Stimulated activated CD8-positive, alpha-beta memory T cell treated with anti-CD3 and anti-CD28 coated beads, Interleukin-4, amount 100 ng/mL, for 1 hour (primary cell): ENCODE measurements around the gene OSBPL2.

Experiments used
- DNase-seq, 2 donors: peaks; one replicate each; pipeline ENCODE4 v3.0.0-alpha.2; 2020; ENCODE audit warnings: low read depth in 2 of 2, low spot score in 1 of 2

OSBPL2 gene

DNA sequence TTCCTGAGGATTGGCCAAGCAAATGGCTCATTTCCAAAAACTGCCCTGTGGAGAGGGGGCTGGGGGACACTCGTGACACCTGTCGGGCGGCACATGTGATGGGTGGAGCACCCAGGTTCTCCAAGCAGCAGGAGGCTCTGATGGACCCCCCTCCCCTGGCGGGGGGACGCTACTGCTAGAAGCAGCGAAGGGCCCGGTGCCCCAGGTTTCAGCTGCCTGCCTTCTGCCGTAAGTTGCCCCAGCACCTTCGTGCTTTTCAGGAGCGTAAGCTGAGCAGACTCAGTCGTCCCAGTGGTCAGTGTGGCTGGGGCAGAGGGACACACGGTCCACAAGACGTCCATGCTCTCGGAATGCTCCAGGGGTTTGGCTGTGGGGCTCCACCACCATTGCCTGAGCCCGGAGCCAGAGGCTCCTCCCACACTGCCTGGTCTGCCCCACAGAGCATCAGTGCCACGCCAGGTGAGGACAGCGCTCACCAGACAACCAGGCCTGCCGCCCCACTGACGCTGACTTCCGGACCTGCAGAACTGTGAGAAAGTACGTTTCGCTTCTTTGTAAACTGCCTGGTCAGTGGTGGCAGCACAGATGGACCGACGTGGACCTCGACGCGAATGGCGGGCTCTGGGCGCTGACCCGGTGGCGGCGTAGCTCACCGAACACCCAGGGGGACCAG lies 60.4 kb downstream of the OSBPL2 start:
- no peak for DNase-seq

DNA sequence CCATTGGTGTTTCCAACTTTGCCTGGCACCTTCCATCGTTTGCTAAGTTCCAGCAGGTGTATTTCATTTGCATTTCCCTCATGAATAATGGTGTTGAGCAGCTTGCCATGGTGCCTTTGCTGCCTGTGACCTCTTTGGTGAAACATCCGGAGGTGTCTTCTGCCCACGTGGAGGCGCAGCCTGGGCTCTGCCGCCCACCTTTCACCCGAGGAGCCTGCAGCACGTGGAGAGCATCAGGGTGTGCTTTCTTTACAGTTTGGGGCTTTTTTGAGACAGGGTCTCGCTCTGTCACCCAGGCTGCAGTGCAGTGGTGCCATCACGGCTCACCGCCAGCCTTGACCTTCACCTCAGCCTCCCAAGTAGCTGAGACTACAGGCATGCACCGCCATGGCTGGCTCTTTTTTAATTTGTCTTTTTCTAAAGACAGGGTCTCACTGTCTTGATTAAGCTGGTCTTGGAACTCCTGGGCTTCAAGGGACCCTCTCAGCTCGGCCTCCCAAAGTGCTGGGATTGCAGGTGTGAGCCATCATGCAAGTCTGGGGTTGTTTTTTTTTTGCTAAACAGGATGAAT lies 61.4 kb downstream of the OSBPL2 start:
- no peak for DNase-seq

DNA sequence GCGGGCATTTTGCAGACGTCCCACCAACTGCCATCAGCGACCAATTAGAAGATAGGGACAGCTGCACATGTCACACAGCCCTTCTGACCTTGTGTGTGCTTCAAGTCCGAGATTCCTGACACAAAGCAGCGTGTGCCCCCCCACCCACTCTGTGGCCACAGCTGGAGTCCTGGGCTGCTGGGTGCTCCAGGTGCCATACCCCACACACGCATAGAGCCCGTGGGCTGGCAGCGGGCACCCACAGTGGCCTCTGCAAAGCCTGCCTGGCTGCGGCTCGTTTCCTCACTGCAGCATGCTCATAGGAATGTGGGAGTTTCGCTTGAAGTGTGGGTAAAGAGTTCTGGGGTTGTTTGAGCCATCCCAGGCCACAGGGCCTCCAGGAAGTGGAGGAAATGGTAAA lies 62.0 kb downstream of the OSBPL2 start:
- DNase-seq: no peak

DNA sequence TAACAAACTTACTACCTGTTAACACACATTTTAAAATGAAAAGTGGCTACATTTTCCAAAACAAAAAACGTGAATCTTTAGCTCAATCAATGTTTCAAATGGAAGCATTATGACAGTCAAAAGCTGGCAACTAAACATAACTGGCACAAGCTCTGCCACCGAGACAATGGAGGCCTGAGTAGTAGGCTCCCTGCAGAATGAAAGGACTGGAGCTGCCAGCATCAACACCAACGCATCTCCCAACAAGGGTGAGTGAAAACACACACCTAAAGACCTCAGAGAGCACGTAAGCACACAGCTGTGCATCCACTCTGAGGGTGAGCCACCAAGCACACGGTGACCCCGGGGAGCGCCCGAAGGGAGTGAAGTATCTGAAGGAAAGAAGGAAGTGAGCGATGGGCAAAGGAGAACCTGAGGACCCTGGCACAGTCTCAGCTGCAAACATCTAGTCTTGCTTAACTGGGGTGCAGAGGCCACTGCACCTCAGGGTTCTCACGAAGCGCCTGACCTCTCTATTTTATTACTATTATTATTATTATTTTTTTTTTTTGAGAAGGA lies 62.9 kb downstream of the OSBPL2 start:
- no peak for DNase-seq

DNA sequence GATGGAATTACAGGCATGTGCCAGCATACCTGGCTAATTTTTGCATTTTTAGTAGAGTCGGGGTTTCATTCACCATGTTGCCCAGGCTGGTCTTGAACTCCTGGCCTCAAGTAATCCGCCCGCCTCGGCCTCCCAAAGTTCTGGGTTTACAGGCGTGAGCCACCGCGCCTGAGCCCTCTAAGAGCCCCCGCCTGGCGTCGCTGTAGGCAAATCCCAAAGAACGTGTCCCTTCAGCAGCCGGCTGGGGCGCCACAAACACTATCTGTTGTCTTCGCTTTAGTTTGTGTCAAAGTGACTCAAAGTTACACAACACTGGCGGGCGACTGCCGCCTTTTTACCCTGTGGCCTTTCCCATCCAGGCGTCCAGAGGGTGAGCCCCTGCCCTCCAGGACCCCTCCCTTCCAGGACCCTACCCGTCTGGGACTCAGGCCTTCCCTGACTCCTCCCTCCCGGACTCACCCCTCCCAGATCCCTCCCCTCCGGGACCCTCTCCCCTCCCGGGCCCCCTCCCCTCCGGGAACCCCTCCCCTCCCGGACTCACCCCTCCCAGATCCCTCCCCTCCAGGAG lies 63.5 kb downstream of the OSBPL2 start:
- DNase-seq: peak; percentile 47 to 67

DNA sequence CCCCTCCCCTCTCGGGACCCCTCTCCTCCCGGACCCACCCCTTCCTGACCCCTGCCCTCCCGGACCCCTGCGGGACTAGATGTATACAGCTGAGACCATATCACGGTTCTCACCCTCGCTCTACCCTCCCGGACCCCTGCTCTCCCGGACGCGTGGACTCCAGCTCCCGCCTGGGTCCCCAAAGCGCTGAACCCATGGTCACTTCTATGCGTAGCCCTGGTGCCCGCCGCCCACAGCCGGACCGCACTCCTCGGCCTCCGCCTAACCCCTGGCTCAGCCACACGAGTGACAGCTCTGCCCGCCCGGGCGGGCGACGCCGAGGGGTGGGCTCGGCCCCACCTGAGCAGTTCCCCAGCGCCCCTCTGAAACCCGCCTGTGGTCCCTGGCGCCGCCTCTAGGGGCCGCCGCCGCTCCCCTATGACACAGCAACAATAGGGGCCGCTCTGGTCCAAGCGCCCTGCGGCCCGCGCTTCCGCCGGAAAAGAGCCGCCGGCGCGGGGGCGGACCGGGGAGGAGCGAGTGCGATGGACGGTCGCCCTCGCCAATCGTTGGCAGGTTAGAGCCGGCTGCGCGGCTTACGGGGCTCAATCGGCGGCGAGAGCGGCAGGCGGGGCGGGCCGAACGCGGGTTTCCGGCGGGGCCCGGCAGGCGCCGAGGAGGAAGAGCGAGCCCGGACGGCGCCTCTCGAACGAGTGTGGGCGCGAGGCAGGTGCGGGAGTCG lies 64.2 kb downstream of the OSBPL2 start, which contains the start of gene ADRM1:
TSS of gene ADRM1 (plus strand) at position 657 of the 721 bp plus-strand sequence. CDS start 572 bp downstream, outside the sequence.
- DNase-seq: peak; percentile 88 to 92

DNA sequence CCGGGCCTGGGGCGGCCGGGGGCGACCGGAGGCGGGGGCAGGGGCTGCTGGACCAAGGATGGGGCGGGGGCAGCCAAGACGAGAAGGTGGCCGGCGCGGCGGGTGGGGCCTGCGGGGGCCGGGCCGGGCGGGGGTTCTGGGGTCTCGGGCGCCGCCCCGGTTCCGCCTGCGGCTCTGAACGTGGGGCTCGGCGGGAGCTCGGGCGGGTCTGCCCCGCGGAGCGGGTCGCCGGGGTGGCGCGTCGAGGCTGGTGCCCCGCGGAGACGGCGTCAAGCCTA lies 64.7 kb downstream of the OSBPL2 start:
- no peak for DNase-seq

DNA sequence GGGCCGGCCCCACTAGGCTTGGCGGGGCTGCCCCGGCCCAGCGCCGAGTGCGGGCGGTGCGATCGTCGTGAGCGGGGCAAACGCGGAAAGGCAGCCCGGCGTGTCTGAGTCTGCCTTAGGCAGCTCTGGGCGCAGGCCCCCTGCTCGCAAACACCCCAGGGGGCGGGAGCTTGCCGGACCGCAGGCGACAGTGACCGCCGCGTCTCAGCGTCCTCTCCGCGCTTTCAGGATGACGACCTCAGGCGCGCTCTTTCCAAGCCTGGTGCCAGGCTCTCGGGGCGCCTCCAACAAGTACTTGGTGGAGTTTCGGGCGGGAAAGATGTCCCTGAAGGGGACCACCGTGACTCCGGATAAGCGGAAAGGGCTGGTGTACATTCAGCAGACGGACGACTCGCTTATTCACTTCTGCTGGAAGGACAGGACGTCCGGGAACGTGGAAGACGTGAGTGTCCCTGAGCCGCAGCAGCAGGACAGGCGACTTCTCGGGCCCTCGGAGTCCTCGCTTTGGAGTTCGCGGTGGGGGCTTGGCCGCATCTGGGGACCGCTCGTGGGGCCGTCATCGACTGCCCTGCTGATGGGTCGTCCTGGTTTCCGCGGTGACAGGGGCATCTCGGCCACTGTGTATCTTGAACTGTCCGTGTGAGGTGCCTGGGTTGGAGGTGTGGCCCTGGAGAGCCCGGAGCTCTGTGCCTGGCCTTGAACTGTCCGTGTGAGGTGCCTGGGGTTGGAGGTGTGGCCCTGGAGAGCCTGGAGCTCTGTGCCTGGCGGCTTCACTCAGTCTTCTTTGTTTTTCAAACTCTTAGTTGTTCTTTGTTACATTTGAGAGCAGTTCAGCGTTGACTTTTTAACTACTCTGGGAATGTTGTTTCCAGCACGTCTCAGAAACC lies 65.3 kb downstream of the OSBPL2 start:
- no peak for DNase-seq

DNA sequence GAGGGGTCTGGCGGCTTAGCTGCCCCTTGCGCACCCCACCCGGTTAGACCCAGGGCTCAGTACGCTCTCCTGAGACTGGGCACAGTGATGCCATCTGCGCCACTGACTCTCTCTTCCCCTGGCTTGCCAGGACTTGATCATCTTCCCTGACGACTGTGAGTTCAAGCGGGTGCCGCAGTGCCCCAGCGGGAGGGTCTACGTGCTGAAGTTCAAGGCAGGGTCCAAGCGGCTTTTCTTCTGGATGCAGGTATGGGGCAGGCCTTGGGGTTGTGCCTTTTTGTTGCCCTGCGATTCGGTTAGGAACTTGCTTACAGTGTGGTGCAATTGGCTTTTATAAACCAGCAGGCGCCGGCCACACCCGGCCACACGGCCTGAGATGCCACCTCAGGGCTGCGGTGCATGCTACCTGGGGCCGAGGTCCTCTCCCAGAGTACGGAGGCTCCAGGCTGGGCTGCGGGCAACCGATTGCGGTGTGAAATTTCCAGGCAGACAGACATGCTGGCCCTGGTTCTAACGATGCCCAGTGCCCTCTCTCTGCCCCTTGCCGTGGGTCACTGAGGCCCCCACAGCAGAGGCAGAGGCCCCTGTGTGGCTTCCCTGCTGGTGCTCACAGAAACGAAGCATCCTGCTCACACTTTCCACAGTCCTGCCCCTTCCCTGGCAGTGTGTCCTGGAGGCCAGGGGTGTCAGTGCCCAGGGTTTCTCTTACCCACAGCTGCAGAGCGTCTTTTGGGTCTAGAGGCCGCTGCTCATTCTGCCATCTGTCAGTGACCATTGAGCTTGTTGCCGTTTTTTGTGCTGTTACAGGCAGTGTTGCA lies 66.2 kb downstream of the OSBPL2 start:
- DNase-seq: no peak

DNA sequence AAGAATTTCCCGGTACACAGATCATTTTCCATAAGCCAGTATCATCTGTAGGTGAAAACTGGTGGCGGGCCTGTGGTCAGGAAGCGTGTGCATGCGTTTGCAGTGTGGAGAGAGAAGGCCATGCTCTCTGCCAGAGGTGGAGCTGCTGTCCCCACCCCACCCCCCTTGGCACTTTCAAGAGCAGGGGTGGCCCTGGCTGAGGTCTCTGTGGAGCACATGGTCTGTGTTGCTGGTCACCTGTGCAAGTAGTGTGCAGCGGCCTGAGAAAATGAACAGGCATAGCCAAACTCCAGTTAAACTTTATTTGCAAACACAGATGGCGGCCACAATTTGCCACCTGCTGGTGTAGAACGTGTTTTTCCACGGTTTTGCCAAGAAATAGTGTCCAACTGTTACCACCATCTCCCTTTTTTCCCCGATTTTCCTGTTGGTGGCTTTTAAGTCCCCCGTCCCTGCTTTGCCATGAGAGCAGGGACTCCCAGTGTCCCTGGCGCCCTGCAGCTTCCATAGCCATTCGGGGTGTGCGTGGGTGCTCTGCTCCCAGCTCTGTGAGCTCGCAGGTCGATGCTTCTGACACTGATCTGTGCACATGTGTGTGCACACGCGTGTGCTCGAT lies 66.9 kb downstream of the OSBPL2 start:
- no peak for DNase-seq

DNA sequence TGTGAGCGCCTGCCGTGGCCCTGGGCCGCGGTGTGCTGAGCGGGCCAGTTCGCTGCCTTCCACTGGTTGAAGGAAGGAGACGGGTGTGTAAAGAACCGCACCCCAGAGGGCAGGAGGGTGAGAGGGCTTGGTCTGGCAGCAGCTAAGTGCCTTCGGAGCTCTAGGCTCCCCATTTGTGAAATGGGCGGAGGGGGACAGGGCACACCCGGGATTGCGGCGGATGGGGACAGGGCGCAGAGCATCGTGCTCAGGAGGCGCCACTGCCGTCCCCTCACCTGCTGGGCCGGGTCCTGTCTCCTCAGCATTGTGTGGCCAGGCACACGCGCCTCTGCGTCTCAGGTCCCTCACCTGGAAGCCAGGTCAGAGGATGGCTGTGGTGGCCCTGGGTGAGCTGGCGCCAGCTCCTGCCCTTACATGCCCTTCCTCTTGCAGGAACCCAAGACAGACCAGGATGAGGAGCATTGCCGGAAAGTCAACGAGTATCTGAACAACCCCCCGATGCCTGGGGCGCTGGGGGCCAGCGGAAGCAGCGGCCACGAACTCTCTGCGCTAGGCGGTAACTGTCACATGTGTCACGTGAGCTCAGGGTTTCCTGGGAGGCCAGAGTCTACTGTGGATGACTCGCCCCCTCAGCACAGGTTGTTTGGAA lies 67.6 kb downstream of the OSBPL2 start:
- no peak for DNase-seq

DNA sequence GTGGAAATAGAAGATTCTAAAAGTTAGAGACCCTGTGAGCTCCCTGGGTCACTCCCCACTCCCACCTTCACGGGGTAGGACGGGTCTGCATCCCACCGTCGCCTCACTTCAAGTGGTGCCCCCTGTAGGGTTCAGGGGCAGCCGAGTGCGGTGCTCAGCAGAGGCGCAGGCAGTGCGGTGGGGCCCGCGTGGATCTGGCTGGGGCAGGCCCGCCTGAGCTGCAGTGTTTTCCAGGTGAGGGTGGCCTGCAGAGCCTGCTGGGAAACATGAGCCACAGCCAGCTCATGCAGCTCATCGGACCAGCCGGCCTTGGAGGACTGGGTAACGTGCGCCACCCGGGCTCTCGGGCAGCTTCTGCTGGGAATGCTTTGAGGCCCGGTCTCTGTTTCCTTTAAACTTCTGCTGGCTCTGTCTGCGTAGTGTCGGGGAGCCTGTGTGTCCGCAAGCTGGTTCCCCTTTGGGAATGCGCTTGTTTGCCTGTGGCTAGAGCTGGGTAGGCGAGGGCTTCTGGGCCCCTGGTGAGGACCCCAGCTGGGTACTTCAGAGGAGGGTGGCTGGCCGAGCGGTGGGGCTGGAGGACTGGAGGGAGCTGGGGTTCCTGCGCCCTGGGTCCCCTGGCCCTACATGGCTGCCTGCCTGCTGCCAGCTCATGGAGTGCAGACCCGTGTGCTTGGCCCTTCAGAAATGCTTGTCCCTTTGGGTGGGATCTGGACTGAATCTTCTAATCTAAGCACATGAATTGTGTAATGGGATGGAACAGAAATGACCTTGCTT lies 68.3 kb downstream of the OSBPL2 start:
- no peak for DNase-seq

DNA sequence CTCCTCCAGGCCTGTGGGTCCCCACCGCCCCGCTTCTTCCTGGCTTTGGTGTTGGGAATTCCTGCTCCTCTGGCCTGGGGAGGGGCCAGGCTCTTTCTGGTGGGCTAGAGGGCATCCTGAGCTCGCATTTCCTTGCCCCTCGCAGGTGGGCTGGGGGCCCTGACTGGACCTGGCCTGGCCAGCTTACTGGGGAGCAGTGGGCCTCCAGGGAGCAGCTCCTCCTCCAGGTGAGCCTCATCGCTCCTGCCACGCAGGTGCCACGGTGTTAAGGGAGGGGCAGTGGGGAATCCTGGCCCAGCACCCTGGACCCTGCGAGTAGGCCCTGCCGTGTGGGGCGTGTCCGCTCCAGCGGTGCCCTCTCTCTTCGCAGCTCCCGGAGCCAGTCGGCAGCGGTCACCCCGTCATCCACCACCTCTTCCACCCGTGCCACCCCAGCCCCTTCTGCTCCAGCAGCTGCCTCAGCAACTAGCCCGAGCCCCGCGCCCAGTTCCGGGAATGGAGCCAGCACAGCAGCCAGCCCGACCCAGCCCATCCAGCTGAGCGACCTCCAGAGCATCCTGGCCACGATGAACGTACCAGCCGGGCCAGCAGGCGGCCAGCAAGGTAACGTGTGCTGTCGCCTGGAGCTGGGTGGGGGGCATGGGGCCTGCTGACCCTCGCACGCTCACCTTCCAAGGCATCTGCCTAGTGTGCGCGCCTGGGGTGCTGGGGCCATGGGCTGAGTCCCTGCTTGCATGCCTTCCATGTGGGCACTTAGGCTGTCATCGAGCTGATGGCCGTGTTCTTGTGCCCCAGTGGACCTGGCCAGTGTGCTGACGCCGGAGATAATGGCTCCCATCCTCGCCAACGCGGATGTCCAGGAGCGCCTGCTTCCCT lies 69.1 kb downstream of the OSBPL2 start:
- DNase-seq: no peak

DNA sequence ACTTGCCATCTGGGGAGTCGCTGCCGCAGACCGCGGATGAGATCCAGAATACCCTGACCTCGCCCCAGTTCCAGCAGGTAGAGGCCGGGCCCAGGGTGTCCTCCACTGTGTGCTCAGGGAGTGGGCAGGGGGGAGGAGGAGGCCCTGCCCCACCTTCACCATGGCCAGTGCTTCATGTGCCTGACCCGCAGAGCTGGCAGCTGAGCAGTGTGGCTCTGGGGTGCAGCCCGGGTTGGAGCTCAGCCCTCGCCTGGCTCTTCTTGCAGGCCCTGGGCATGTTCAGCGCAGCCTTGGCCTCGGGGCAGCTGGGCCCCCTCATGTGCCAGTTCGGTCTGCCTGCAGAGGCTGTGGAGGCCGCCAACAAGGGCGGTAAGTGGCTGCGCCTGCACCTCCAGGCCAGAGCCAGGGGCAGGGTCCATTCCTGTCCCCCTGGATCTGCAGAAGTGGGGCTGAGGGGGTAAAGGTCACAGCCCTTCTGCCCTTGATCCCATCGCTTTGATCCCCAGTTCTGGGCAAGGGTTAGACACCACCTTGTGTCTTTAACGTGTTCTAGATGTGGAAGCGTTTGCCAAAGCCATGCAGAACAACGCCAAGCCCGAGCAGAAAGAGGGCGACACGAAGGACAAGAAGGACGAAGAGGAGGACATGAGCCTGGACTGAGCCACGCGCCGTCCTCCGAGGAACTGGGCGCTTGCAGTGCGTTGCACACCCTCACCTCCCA lies 69.9 kb downstream of the OSBPL2 start:
- DNase-seq: no peak

DNA sequence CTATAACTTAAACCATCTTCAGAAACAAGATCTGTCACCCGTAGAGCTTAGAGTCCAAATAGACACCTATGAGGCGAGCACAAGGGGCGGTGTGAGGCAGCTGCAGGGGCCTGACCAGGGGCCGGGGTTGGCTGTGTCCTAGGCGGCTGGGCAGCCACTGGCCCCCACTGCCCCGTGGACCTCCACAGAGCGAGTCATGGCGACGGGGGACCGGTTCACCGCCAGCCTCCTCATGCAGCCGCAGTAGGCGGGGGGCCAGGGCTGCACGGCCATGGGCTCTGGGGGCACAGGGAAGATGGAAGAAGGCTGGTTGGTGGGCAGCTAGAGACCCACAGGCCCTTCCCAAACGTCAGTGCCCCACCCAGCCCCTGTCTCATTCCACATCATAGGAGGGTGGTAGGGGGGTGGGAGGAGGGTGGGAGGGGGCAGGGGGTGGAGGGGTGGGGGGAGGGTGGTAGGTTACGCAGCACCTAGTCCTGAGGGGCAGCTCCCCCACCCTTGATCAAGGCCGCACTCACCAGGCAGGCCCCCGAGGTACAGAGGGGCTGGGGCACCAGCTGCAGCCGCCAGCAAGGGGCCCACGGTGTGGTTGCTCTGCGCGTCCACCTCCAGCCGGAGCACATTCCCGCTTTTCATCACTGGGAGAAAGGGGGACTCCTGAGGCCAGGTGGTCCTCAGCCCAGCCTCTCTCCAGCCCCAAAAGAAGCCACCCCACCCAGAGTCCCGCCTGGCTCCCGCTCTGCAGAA lies 71.0 kb downstream of the OSBPL2 start:
- DNase-seq: no peak
